GM06990 (cell line): ENCODE results near the gene SRGAP2C.
"Not testable (repeated sequence)": the region's sequence is repeated elsewhere in the genome, so short reads cannot be mapped to it uniquely, and the experiment has no call there.

Source experiments
- DNase-seq: peaks from one replicate; pipeline ENCODE4 v3.0.0-alpha.2; 2011; ENCODE audit not compliant: insufficient read length; ENCODE audit errors: extremely low read depth
- H3K27me3 ChIP-seq: replicated peaks from 2 replicates; pipeline ENCODE4 v1.6.0; 2011; ENCODE audit warnings: low read length; ENCODE audit not compliant: control insufficient read depth, insufficient read depth
- H3K36me3 ChIP-seq: 2 replicates; pipeline ENCODE4 v1.5.1; 2011; ENCODE audit warnings: low read length; ENCODE audit not compliant: control insufficient read depth, insufficient read depth
- H3K4me3 ChIP-seq: replicated peaks from 2 replicates; pipeline ENCODE4 v1.5.1; 2011; ENCODE audit warnings: low read depth, mild to moderate bottlenecking, control low read depth, low read length

Gene SRGAP2C

GRCh38 chr1:121293263-121294204 is 108.8 kb downstream of the SRGAP2C start:
- not testable (repeated sequence) for H3K36me3 ChIP-seq

GRCh38 chr1:121294205-121294570 is 109.4 kb downstream of the SRGAP2C start:
- DNase-seq, H3K36me3 ChIP-seq, H3K4me3 ChIP-seq, H3K27me3 ChIP-seq: not testable (repeated sequence)

More at GRCh38 chr1:121293263-121294204, 108.8 kb downstream of the SRGAP2C start:
- not testable (repeated sequence) for DNase-seq, H3K27me3 ChIP-seq, H3K4me3 ChIP-seq

GRCh38 chr1:121296563-121296962 is 111.8 kb downstream of the SRGAP2C start:
- DNase-seq, H3K36me3 ChIP-seq, H3K27me3 ChIP-seq, H3K4me3 ChIP-seq: not testable (repeated sequence)

GRCh38 chr1:121298529-121298928 is 113.8 kb downstream of the SRGAP2C start:
- not testable (repeated sequence) for H3K36me3 ChIP-seq, H3K27me3 ChIP-seq, DNase-seq, H3K4me3 ChIP-seq

GRCh38 chr1:121299514-121300149 is 114.9 kb downstream of the SRGAP2C start:
- H3K27me3 ChIP-seq, H3K36me3 ChIP-seq, H3K4me3 ChIP-seq, DNase-seq: not testable (repeated sequence)

GRCh38 chr1:121301876-121302275 is 117.1 kb downstream of the SRGAP2C start:
- DNase-seq, H3K27me3 ChIP-seq, H3K4me3 ChIP-seq: not testable (repeated sequence)

GRCh38 chr1:121307759-121308158 is 123.0 kb downstream of the SRGAP2C start:
- H3K27me3 ChIP-seq, H3K4me3 ChIP-seq, H3K36me3 ChIP-seq, DNase-seq: not testable (repeated sequence)

More at GRCh38 chr1:121301876-121302275, 117.1 kb downstream of the SRGAP2C start:
- H3K36me3 ChIP-seq = not testable (repeated sequence)

GRCh38 chr1:121315509-121315908 is 130.7 kb downstream of the SRGAP2C start:
- not testable (repeated sequence) for DNase-seq, H3K27me3 ChIP-seq, H3K4me3 ChIP-seq, H3K36me3 ChIP-seq

- not testable (repeated sequence) for DNase-seq, H3K4me3 ChIP-seq, H3K36me3 ChIP-seq, H3K27me3 ChIP-seq
Measured at GRCh38 chr1:121316081-121316480, 131.3 kb downstream of the SRGAP2C start.

- H3K4me3 ChIP-seq, H3K27me3 ChIP-seq, DNase-seq, H3K36me3 ChIP-seq: not testable (repeated sequence)
Measured at GRCh38 chr1:121317491-121318468, 133.0 kb downstream of the SRGAP2C start.

- H3K36me3 ChIP-seq, H3K4me3 ChIP-seq, H3K27me3 ChIP-seq, DNase-seq: not testable (repeated sequence)
Measured at GRCh38 chr1:121318687-121319086, 133.9 kb downstream of the SRGAP2C start.

- H3K27me3 ChIP-seq, H3K4me3 ChIP-seq, DNase-seq, H3K36me3 ChIP-seq: not testable (repeated sequence)
Measured at GRCh38 chr1:121321660-121322059, 136.9 kb downstream of the SRGAP2C start.

- H3K27me3 ChIP-seq, H3K36me3 ChIP-seq, H3K4me3 ChIP-seq, DNase-seq: not testable (repeated sequence)
Measured at GRCh38 chr1:121324726-121325125, 140.0 kb downstream of the SRGAP2C start.
